ENCODE measurements around the gene CUL7.

The CUL7 gene

GRCh38 chr6:43095939-43096338 is 42.3 kb upstream of the CUL7 start:
- DNase-seq (ENCODE audit: low read depth) = no peak
- TF ChIP-seq MYC (IDR thresholded peaks at IDR 0.05; ENCODE audit: low read depth, low read length) (no peak), MAX (IDR thresholded peaks at IDR 0.05; ENCODE audit: low read depth, low read length) (no peak), POLR2A (IDR thresholded peaks at IDR 0.05; ENCODE audit: extremely low read depth, insufficient read length) (no peak)
- TF ChIP-seq, protein P1, sequence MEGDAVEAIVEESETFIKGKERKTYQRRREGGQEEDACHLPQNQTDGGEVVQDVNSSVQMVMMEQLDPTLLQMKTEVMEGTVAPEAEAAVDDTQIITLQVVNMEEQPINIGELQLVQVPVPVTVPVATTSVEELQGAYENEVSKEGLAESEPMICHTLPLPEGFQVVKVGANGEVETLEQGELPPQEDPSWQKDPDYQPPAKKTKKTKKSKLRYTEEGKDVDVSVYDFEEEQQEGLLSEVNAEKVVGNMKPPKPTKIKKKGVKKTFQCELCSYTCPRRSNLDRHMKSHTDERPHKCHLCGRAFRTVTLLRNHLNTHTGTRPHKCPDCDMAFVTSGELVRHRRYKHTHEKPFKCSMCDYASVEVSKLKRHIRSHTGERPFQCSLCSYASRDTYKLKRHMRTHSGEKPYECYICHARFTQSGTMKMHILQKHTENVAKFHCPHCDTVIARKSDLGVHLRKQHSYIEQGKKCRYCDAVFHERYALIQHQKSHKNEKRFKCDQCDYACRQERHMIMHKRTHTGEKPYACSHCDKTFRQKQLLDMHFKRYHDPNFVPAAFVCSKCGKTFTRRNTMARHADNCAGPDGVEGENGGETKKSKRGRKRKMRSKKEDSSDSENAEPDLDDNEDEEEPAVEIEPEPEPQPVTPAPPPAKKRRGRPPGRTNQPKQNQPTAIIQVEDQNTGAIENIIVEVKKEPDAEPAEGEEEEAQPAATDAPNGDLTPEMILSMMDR (IDR thresholded peaks at IDR 0.05; ENCODE audit: low read depth, low read length) = no peak
- no peak overlapping the region for H3K4me3 ChIP-seq (ENCODE audit: low read depth, low read length)

DNA sequence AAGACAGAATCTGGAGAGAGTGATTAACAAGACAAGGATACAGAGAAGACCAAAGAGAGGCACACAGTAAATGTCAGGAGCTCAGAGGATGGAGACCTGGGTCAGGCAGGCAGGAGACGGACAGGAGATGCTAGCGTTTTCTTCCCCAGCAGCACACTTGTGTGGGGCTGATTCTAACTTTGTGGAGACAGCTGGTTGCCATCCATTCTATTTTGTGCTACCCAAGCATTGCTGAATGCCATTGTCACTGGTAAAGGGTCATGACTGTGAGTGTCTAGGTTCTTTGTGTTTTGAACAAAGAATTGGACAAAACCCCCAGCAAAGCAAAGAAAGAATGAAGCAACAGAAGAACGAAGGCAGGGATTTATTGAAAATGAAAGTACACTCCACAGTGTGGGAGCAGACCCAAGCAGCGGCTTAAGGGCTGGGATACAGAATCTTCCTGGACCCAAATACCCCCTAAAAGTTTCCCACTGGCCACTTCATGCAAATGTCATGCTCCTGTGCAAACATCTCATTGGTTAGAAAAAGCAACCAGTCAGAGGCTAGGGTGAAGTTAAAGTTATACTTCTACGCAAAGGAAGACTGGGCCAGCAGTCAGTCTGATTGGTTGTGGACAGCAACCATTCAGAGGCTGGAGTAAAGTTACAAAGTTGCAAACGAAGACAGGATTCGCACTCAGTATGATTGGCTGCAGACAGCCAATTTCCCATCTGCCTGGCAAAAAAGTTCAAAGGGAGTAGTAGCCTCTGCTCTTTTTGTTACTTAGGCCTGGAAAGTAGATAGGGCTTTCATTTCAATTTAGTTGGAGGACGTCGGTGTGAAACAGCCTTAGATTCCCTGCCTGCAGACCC is 40.0 kb upstream of the CUL7 start:
- DNase-seq (ENCODE audit: low read depth) = no peak
- no peak overlapping the region for H3K4me3 ChIP-seq (ENCODE audit: low read depth, low read length)
- TF ChIP-seq MYC (IDR thresholded peaks at IDR 0.05; ENCODE audit: low read depth, low read length) (no peak), POLR2A (IDR thresholded peaks at IDR 0.05; ENCODE audit: extremely low read depth, insufficient read length) (no peak)

DNA sequence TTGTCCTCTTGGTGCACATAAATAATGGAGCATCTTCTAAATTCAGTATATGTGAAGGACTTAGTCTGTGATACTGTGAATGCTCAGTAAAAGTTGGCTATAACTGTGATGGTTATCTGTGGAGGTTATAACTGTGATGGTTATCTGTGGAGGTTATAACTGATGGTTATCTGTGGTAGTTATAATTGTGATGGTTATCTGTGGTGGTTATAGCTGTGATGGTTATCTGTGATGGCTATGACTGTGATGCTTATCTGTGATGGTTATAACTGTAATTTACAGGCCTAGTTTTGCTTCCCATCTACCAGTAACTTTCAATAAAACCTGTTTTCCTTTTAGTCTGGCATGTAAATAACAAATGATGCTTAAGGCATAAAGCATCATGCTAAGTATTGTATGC is 39.0 kb upstream of the CUL7 start:
- no peak for TF ChIP-seq MAX (IDR thresholded peaks at IDR 0.05; ENCODE audit: low read depth, low read length)
- TF ChIP-seq MYC (IDR thresholded peaks at IDR 0.05; ENCODE audit: low read depth, low read length) = no peak
- TF ChIP-seq POLR2A (IDR thresholded peaks at IDR 0.05; ENCODE audit: extremely low read depth, insufficient read length) = no peak
- TF ChIP-seq, protein P1 (IDR thresholded peaks at IDR 0.05; ENCODE audit: low read depth, low read length) = no peak
- no peak overlapping the region for H3K4me3 ChIP-seq (ENCODE audit: low read depth, low read length)
- no peak for DNase-seq (ENCODE audit: low read depth)

- TF ChIP-seq MAX (IDR thresholded peaks at IDR 0.05; ENCODE audit: low read depth, low read length) (no peak), MYC (IDR thresholded peaks at IDR 0.05; ENCODE audit: low read depth, low read length) (no peak), POLR2A (IDR thresholded peaks at IDR 0.05; ENCODE audit: extremely low read depth, insufficient read length) (no peak)
- TF ChIP-seq, protein P1 (IDR thresholded peaks at IDR 0.05; ENCODE audit: low read depth, low read length) = no peak
- no peak overlapping the region for H3K4me3 ChIP-seq (ENCODE audit: low read depth, low read length)
- DNase-seq (ENCODE audit: low read depth) = no peak
These were observed 37.9 kb upstream of the CUL7 start for GRCh38 chr6:43091436-43091991.

DNA sequence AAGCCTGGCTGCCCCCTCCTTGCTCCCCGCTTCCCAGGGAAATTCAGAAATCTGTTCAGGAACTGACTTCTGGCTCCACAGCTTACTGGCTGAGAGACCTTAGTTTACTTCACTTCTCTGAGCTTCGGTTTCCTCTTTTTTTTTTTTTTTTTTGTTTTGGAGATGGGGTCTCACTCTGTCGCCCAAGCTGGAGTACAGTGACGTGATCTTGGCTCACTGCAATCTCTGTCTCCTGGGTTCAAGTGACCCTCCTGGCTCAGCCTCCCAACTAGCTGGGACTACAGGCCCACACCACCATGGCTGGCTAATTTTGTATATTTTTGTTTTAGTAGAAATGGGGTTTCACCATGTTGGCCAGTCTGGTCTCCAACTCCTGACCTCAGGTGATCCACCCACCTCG is 37.4 kb upstream of the CUL7 start:
- DNase-seq (ENCODE audit: low read depth) = no peak
- no peak overlapping the region for H3K4me3 ChIP-seq (ENCODE audit: low read depth, low read length)
- TF ChIP-seq, protein P1 (IDR thresholded peaks at IDR 0.05; ENCODE audit: low read depth, low read length) = no peak
- TF ChIP-seq MAX (IDR thresholded peaks at IDR 0.05; ENCODE audit: low read depth, low read length) (no peak), POLR2A (IDR thresholded peaks at IDR 0.05; ENCODE audit: extremely low read depth, insufficient read length) (no peak), MYC (IDR thresholded peaks at IDR 0.05; ENCODE audit: low read depth, low read length) (no peak)

GRCh38 chr6:43090559-43090956 is 36.9 kb upstream of the CUL7 start:
- H3K4me3 ChIP-seq (ENCODE audit: low read depth, low read length) = no peak overlapping the region
- DNase-seq (ENCODE audit: low read depth) = no peak
- no peak for TF ChIP-seq MYC (IDR thresholded peaks at IDR 0.05; ENCODE audit: low read depth, low read length)
- TF ChIP-seq POLR2A (IDR thresholded peaks at IDR 0.05; ENCODE audit: extremely low read depth, insufficient read length) = no peak
- TF ChIP-seq MAX (IDR thresholded peaks at IDR 0.05; ENCODE audit: low read depth, low read length) = no peak
- TF ChIP-seq, protein P1 (IDR thresholded peaks at IDR 0.05; ENCODE audit: low read depth, low read length) = no peak
